Activated effector memory CD4-positive, alpha-beta T cell treated with Interleukin-2 at 50 U/mL for 16 hours (primary cell): ENCODE measurements around the gene NEK10.

Experiments used
- DNase-seq: peaks from one replicate; pipeline ENCODE4 v3.0.0-alpha.2; 2020

The NEK10 gene

DNA sequence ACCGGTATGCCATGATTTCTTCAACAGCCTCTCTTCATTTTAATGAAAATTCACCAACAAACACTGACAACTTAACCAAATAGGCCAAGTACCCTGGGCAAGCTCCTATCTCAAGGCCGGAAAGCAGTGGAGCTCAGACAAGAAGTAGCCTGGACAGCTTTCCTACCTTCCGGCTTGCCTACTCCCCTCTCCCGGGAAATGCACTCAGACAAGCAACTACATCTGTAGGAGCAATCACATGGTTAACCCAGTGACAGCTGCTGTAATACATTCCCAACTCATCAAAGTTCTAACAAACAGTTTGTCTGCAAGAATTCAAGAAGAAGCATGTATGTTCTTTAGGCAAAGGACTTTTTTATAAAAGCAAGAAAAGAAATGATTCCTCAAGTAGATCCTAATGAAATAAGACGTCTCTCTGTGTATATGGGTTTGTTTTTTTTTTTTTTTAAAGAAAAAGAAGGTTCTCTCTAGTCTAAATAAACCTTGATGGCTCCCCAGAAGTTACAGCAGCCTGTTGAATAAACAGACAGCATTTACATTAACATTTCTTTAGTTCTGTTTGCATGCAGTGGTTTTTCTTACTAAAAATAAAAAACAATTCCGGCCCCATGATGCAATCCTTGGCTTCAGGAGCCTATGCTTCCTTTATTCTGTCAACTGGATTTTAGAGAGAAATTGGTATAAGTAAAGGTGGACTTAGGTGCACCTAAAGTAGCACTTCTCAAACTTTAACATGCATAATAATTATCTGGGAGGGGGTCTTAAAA, 278.7 kb downstream of the NEK10 start:
- no peak for DNase-seq

DNA sequence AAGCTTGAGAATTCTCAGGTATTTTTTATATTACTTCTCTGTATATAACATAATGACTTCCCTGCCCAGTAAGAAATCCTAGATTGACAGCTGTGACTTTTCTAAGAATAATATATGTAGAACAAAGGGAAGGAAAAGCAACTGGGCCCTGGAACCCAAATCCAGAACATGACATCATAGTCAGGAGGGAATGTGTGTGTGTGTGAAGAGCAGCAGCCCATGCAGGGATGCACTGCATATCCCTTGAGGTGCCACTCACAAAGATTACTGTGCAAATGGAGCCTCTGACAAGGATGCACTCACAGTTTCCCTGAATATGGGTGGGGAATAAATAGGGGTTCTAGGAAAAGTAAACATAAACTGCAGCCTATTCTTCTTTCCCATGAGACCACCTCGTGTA, 279.5 kb downstream of the NEK10 start:
- no peak for DNase-seq

DNA sequence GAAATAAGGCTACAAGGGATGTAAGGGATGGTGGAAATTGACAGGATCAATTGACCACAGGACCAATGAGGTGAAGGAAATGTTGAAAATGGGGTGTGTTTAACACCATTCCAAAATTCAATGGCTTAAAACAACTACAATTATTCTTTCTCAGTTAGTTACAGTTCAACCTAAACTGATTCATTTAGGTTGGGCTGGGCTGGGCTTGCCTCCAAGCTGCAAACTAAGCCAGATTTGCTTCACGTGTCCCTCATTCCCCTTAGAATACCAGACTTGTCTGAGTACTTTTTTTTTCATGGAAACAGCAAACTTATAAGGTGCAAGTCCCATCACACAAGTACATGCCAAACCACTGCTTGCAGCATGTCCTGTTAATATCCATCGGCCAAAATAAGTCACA, 280.1 kb downstream of the NEK10 start:
- DNase-seq = no peak

DNA sequence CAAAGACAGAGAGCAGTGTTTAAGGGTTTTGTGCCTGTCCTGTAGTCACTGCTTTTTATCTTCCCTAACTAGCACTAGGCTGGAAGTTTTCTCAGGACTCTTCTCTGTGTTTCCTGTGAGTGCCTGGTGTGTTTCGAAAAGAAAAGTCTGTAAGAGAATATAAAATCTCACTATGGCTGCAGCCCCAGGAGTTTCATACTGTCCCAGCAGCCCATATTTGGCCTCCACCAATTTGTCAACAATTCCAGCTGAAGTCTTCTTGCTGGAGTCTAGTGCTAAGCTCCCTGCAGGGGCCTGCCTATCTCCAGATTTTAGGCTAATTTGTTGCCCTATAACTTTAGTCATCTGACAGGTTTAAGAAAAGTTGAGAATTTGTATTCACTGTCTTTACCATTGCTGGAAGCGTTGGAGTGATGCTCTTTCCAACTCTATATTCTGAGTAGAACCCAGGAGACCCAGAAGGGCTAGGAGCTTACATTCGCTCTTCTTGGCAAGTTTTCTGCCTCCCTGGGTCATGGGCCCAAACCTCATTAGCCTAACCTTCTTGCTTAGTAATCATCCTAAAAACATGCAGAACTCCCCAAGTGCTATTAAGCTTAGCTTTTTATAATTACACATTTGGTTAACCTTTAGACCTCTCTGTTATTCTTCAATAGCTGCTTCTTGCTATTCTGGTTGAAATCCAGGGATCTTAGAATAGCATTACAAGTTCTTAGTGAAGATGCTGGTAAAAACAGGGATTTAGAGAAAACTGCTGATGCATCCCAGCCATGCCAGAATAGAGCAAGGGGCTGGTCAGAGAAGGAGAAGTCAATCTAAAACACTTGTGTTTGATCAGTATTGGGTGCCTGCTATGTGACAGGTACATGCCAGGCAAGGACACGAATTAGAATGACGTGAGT, 283.1 kb downstream of the NEK10 start:
- DNase-seq = no peak

DNA sequence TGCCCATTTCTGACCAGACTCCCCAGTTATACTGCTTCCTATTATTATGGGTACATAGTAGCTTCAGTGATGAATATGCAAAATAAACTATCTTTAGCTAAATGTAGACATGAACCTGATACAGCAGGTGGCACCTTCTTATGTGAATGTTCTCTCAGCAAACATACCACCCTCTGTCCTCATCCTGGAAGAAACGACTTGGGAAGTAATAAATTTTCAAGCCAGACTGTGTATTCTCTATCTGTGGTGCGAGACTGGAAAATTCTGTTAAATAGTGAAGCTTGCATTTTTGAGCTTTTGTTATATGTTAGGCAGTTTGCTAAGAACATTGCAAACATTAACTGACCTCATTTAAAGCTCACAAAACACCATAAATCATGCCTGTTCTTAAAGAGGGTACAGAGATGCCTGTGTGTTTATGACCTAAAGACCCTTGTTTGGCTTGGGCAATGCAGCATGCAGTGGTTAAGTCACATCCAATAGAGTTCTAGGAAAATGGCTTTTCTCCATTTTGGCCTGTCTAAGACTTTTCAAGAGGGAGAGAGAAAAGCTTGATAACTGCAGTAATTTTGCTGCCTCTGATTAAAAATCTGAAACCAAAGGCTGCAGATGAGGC, 287.1 kb downstream of the NEK10 start:
- no peak for DNase-seq

DNA sequence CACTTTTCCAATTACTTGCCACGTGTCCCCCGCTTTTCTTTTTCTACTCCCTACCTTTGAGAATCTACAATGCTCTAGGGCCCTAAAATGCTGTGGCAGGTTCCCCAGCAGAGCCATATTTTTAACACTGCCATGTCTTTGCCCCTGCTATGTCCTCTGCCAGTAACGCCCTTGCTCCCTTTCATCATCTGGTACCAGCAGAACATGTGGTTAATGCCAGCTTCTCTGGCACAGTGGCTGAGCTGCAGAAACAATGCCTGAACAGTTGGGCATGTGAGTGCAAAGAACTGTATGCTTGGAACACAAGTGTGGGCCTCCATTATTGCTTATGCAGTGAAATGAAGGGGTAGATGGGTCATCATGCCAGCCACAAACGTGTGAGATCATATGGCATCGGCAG, 287.6 kb downstream of the NEK10 start:
- DNase-seq = no peak

DNA sequence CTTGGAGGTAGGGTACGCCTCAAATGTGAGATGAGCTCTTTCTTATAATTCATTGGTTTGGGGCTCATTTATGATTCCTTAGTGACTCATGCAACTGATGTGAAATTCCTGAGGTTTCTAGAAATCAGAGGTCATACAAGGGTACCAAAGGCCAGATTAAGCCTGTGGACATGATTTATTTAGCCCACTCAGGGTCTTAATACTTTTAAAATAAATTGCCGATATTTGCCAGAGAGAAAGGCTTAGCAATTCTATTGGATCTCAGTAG, 289.0 kb downstream of the NEK10 start:
- DNase-seq = no peak

DNA sequence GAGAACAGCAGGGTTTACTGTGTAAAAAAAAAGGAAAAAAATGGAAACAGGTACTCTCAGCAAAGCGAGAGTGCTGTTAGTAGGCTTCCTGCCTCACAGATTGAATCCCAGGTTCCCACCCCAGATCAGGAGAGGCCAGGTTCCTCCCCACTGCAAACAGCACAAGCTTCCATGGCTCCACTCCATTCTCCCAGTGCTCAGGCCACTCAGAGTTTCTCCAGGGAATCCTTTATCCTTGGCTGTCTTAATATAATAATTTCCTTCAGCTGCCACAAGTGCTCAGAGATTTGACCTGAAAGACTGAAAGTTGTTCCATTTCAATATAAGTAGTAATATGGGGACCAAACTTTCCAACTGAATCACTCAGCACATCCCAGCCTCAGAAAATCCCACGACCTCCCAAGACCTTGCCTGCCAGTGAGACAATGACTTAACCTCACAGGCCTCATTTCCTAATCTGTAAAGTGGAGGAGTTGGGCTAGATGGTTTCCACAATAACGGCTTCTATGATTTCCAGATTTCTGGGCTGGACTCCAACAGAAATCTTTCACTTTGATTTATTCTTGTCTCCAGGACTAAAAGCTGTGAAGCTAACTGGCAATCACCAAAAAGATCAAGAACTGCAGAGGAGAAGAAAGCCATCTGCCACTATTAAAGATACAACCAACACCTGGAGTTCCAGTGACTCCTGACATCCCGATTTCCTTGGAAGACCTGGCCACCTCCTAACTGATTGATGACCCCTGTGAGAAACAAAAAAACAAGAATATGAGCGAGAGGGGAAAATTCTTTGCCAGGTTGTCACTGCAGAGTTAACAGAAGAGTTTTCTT, 289.5 kb downstream of the NEK10 start:
- no peak for DNase-seq

DNA sequence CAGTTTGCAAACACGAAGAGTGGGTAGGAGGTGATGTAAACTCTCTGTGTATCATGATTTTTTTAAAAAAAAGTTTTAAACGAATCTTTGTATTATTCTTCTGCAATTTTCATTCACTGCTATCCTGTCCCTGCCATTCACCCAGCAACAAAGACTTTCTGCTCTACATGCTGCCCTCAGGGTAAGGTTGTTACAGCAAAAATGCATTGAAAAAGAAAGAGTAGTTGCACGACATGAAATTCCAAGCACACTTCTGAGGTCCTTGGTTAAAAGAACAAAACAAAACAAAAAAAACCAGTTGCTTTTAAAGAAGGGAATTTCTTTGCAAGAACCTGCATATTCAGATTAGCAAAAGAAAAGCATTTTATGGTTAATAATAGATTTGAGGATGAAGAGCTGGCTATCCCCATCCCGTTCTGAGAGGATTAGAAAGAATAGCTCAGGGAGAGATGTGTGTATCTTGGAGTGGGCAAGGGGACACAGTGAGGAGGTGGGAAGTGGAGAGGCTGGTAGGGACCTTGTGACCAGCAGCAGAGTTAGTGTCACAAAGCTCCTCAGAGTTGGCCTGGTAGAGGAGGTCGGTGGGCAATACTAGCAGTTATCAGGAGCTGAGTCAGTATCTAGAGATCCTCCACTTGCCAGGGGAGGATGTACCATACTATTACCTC, 290.8 kb downstream of the NEK10 start:
- no peak for DNase-seq

DNA sequence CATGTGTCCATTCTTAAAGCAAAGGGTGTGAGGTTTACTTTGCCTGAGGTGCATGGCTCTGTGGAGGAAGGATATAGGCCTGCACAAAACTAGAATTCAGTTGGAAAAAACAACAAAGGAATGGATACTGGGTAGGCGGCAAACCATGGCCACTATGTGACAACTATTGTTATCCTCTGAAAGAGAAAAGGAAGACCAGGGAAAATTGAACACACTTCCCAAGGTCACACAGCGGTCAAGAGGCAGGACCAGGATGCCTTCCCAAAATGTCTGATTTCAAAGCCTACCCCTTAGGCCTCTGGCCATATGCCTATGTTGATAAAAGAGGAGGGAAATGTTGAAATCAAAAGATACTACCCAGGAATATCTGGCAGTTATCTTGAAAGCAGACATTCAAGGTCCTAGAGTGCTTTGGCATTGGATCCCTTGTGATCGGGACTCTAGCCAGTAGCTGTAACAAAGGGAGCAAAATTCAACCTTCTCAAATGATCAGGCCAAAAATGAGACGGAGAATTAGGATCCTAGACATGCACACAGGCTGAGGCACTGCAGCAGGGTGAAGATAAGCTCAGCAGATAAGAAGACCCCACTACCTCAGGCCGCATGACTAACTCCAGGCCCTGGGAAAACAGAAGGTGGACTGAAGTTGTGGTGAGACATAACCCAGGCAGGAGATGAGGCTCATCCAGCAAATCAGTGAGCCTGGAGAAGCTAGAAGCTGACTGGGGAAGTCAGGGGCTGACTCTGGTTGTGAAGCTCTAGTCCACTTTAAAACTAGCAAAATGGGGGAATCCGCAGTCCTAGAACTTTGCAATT, 292.2 kb downstream of the NEK10 start:
- DNase-seq = no peak

DNA sequence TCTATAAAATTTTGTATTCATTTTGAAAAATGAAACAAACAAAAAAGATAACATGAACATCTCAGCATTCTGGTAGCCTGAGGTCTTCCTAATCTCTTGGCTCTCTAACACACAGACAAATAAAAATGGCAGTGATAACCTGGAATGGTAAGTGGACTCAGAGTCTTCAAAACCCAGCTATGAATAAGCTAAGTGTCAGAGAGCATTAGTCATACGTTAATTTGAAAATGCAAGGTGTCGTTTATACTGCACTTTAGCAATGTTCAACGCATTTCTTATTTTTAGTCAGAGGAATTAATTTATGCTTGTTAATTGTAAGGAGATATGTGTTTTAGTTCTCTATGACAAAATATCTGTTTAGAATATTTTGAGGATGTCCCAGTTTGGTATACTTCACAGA, 294.3 kb downstream of the NEK10 start:
- no peak for DNase-seq

DNA sequence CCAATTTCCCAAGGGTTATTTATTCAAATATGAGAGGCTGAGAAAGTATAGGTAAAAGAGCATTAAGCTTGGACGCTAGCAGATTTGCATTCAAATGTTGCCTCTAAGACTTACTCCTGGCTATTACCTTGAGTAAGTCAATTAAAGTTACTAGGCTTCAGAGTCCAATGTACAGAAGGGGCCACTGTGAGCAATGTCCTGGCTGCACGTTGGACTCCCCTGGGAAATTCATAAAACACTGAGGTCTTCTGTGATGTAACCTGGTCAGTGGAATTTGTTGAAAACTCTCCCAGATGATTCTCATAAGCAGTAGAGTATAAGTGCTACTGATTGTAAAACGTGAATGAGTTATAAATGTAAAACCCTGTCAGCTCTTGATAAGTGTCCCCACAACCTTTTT, 295.3 kb downstream of the NEK10 start:
- no peak for DNase-seq

DNA sequence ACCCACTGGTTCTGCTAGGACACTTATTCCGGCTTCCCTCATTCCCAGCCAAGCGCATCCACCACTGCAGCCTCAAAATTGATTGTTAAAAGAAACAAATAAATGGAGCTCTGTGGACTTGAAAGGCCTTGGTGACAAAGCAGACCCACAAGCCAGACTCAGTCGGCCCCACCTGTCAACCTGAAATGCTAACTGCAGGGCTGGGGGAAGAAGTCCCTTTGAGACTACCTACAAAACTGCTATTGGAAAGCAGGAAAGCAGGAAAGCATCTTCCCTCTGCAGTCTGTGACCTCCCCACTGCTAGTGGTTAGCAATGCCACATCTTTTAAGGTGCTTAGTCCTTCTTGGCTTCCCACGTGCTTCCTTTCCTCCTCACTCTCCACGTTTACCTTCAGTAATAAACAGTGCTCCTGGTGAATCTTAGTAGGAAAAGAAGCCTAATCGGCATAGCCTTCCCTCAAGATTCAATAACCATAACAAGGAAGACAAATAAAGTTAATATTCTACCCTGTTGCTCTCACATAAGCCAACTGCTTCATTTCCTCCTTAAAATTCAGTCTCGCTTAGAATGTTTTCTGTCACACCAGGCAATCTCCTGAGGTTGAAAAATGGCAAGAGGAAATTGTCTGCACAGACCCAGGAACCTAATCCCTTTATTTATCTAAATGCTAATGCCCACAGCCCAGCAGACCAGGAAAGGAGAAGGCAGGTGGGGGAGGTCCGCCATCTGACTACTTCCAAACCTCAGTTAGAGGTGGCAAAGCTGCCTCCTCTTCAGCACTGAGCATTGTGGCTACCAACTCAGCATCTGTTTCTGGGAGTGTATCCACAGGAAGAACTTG, 296.2 kb downstream of the NEK10 start:
- no peak for DNase-seq

DNA sequence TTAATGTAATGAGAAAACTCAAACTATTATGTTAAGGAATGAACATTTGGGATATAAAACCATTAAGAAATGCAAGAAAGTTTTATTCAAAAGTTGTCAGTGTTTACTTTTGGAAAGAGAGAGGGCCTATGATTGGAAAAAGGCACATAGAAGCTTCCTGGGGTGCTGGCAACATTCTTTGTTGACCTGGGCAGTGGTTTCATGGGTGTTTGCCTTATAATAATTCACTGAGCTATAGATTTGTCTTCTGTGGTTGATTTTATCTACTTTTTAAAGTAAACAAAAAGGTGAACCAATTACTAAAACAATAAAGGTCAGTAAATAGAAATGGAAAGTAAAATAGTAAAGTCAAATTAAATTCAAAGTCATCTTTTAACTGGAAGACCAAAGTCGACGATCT, 308.8 kb downstream of the NEK10 start:
- DNase-seq = no peak
